ENCODE data around the gene OPRD1.

DNA sequence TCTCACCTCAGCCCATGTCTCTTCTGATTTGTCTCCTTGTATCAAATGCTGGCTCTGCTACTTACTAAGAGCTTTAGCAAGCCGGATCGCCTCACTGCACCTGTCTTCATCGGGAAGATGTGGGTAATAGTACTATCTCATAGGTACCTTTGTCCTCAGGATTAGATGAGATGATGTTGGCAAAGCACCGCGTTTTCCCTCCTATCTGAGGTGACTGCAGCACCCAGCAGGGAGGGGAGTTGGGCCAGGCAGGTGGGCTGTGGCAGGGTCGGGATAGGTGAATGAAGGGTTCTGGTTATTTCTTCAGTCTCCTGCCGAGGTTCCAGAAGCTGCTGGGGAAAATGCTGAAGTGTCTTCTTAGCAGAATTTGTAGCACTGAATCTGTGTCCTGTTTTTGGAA is 5.2 kb downstream of the OPRD1 start:
- TF ChIP-seq, protein P1, sequence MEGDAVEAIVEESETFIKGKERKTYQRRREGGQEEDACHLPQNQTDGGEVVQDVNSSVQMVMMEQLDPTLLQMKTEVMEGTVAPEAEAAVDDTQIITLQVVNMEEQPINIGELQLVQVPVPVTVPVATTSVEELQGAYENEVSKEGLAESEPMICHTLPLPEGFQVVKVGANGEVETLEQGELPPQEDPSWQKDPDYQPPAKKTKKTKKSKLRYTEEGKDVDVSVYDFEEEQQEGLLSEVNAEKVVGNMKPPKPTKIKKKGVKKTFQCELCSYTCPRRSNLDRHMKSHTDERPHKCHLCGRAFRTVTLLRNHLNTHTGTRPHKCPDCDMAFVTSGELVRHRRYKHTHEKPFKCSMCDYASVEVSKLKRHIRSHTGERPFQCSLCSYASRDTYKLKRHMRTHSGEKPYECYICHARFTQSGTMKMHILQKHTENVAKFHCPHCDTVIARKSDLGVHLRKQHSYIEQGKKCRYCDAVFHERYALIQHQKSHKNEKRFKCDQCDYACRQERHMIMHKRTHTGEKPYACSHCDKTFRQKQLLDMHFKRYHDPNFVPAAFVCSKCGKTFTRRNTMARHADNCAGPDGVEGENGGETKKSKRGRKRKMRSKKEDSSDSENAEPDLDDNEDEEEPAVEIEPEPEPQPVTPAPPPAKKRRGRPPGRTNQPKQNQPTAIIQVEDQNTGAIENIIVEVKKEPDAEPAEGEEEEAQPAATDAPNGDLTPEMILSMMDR (conservative IDR thresholded peaks at IDR 0.05; ENCODE audit: low read length) = no peak
- no peak for TF ChIP-seq EZH2phosphoT487 (IDR thresholded peaks at IDR 0.05; ENCODE audit: borderline replicate concordance, low read depth, low read length)

Data from OCI-LY7 (cell line).